Left forelimb (tissue), 1 donor: Measurements from ENCODE around the gene DCC.

ENCODE experiments used
- DNase-seq: peaks from one replicate; pipeline ENCODE4 v3.0.0-alpha.2; 2018; ENCODE audit warnings: low spot score

DCC gene

DNA sequence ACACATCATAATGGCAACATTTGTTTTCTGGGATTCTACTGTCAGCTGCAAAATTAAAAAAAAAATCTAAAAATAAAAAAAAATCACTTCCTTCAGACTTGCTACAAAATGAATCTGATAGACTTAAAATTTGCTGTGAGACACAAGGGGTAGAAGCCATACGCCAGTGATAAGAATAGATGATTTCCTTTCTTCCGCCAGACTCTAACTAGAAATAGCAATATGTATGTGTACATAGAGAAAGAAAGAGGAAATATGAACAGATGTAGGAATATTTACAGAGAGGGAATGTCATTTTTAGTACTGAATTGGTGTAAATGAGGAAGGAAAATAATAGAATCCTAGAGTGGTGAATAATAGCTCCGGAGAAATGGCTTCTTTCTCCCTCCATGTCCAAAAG is 574.2 kb downstream of the DCC start:
- DNase-seq = no peak

DNA sequence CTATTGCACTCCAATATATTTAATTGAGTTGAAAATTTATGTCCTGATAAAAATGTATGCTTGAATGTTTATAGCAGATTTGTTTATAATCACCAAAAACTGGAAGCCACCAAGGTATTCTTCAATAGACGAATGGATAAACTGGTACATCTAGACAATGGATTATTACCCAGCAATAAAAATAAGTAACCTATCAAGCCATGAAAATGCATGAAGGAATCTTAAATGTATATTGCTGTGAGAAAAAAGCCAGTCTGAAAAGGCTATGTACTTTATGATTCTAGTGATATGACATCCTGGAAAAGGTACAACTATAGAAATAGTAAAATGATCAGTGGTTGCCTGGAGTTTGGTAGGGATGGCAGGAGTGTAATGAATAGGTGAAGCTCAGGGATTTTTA is 580.7 kb downstream of the DCC start:
- DNase-seq = no peak

DNA sequence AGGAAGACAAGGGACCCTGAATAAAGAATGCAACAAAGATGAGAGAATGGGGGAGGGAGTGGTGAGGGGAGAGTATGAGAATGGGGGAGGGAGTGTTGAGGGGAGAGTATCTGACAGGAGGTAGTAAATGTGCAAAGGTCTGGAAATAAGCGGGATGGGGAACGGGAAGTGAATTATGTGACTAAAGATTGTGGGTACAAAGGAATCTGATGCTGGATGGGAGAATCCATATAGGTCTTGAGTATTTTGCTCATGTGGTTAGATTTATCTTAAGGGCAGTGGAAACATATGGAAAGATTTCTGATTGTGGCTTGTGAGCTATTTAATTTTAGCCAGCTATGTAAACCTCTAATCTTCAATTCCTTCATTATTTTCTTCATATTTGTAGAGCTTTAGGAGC is 593.4 kb downstream of the DCC start:
- DNase-seq = no peak

DNA sequence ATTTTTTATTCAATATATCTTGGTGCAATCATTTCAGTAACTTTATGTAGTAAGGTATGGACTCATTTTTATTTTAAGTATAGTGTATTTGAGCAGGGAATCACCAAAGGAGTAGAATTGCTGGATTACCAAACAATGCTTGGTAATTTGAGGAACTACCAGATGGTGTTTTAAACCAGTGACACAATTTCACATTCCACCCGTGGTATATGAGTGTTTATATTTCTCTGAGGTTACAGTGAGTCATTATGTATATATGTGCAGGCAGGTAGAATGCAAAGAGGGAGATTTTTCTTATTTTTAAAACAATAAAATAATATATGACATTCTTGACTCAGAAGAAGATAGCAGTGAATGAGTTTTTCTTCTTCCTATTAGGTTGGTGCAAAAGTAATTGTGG is 596.9 kb downstream of the DCC start:
- DNase-seq = no peak

DNA sequence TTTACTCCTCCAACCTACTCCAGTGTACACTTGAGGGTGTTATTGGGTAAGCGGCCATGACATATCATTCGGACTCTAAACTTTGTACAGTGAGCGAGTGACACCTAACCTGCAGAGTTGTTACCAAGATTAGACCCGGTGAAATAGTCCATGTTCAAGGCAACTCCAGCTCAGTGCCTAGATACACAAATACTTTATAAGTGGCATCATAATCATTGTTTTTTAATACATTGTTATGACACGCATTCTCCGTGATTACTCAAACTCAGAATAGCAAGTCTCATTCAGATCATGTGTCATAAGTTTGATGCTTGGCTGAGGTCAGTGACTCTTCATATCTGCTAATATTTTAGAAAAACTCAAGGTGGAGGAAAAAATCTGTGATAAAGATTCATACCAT is 597.8 kb downstream of the DCC start:
- no peak for DNase-seq

DNA sequence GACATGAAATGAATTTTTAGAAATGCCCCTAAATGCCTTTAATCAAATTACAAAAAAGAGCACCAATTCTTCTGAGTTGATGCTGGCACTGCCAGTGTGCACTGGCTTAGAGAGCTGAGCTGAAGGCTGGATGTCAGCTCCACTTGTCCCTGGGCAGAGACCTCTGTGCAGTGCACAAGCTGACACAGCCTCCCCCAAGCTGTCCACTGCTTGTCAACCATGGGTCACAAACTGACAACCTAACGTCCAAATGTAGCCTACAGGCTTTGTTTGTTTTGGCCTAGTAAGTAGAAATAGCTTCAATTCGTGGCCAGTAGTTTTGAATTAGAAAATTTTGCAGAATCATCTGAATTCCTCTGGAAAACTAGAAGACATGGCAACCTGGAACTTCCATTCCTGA is 605.6 kb downstream of the DCC start:
- DNase-seq = no peak

DNA sequence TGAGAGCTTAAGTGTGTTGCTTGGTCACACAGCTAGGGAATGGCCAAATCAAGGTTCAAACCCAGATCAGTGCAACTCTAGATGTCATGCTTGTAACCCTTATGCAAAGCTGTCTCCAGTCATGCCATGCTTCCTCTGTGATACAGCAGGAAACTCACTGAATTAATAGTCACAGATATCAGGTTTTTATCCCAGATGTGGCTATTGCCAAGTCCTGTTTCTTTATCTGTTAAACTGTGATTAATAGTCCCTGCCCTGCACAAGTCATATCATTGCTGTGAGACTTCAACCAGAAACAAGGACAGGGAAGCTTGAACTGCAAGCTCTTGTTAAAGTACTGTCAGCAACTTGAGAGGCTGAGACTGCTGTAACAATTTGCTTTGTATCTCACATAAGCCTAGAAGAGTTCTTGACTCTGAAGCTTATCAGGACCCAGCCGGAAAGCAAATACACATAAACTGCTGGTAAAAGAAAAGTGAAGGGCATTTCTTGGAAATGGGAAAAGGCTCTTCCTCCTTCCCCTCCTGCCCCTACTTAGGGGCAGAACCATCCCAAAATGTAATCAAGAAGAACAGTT is 609.0 kb downstream of the DCC start:
- DNase-seq = no peak

DNA sequence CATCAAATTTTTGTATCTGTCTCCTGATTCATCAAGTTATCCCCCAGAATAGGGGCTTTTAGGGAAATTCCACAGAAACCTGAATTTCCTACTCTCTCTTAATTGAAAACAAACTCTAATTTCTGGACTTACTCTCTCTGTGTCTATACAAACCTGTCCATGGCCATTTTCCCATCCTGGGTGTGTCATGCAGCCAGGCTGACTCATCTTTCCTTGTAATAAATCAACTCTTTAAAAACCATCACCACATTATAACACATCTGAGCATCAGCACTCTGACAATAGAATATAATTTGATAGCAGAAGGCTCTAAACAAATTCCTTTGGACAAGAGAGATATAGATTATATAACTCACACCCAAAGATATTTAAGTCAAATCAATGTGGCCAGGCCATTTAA is 610.2 kb downstream of the DCC start:
- no peak for DNase-seq

DNA sequence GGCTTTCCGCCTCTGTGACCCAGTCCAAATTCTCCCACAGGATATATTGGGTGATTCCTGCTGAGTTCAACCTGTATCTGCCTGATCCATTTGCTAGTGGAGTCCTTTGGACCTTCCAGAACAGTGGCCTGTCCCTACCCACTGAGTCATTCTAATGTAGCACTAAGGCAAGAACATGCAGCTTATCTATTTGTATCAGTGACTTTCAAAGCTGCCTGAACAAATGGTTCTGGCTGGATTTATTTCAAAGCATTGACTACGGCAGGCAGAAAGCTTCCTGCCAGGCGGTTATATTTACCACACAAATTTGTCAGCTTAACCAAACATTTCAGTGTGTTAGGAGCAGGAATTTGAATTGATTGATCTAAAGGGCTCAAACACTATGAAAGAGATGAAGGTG is 613.4 kb downstream of the DCC start:
- no peak for DNase-seq

DNA sequence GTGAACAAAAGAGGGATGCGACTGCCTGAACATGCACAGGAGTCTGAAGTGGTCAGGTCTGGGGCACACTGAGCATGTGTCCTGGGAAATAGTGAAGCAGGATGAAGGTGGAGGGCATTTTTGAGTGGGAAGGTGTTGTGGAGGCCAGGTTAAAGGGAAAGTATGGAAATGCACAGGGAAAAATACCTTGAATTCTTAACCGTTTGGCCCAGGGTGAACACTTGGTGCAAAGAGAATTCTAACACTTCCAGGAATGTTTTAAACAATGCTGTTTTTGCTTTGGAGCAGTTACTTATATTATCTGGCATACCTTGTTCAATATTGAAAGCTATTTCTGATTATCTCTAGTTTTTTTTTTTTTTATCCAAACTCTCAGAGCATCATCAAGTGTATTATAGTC is 623.5 kb downstream of the DCC start:
- DNase-seq = no peak

DNA sequence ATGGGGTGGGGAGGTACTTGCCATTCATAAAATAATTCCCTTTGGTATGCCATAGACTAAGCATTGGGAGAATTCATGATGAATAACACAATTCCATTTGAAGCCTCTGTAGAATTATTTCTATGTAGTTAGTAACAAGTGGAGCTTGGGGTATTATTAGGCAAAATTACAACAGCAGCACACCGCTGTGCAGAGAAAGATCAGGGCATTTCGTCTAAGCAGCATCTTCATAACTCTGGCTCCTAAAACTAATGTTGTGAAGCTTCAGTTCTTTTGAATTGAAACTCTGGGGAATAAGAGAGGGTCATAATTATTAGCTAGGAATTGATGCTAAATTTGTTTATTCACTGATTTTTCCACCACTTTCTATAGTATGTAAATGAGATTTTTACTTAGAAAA is 630.7 kb downstream of the DCC start:
- no peak for DNase-seq

DNA sequence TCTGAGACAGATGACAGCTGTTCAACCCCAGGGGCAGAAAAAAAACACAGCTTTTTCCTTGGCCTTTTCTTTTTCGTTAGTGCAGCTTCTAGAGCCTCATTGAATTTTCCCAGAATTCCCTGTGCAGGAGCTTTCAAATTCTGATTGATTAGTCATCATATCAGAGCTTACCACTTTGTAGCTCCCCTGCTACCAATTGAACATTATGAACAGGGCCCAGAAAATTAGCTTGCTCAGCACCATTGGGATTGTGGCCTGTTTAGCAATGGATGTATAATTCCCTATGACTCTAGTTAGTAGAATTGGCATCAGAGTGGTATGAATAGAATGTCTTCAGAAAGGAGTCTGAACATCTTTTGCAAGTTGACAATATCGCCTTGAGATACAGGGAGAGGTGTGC is 631.1 kb downstream of the DCC start:
- no peak for DNase-seq

DNA sequence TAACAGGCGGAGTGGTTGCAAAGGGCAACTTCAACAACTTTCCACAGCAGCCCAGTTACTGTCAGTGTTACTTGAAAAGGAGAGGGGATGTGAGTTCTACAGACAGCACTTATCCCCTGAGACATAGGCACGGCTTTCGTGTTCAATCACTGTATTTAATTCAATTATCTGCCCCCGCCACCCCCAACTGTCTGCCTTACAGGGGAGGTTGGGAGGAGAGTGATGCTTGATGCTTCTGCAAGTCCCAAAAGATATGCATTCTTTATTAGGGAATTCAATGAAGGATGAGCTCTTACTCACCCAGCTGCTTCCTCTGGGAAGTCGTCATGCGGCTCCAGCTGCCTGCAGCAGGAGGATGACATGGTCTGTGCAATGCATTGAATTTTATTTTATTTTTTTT is 639.9 kb downstream of the DCC start:
- DNase-seq = no peak

DNA sequence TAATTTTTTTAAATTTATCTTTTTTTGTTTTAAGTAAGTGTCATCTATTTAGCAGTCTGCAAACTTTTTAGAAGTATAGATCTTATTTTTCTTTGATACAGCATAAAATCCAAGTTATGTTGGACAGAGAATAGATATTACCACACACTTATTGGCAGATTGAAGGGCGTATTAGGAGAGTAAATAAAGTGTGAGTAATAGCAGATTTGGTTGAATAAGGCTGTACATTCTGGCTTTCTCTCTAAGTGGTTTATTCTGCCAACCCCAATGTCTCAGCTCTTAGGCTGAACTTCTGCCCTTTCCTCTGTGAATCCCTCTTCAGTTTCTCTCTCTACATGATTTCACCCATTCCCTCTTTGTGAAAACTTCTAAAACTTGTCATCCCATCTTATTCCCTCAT is 651.2 kb downstream of the DCC start:
- DNase-seq = no peak

DNA sequence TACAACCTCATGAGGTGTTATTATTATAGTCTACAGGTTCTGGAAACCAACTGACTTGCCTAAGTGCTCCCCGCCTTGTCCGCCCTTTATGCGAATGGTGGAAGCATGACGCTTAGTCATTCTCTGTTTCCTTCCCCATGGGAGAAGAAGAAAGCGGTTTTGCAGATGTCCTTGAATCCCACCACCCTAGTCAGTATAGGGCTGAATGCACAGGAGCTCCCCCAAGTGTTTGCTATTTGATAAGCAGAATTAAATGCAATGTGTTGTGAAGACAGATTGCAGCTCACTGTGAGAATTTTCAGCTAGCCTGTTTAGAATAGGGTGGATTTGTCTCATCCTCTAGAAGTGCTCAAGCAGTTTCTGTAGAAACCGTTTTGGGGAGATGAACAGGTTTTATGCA is 652.0 kb downstream of the DCC start:
- no peak for DNase-seq

DNA sequence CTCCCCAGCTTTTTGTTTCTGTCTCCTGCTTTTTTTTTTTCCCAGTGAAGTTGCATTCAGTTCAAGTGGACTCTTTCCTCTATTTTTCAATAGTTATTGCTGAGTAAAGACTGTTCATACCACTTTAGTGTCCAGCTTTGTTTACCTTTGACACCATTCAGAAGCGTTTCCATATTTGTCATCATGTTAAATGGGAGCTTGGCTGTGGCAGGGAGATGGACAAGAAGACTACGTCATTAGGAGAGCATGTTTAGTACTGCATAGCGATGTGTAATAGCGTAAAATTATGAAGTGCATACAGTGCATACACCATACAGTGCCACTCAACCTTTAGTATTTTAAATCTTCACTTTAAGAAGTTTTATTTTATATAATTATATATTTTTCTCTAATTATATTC is 655.9 kb downstream of the DCC start:
- no peak for DNase-seq

DNA sequence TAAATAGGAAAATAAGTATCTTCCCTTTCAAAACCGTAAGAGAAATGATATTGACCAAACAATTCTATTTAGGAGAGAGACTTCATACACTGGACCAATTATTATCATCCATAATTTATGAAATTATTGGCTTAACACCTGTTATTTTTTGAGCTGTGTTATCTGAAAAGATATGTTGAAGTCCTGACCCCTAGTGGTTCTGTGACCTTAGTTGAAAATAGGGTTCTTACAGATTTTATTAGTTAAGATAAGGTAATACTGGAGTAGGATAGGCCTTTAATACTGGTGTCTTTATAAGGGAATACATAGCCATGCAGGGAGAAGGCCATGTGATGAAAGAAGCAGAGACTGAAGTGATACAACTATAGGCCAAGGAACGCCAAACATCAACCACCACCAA is 659.6 kb downstream of the DCC start:
- no peak for DNase-seq

DNA sequence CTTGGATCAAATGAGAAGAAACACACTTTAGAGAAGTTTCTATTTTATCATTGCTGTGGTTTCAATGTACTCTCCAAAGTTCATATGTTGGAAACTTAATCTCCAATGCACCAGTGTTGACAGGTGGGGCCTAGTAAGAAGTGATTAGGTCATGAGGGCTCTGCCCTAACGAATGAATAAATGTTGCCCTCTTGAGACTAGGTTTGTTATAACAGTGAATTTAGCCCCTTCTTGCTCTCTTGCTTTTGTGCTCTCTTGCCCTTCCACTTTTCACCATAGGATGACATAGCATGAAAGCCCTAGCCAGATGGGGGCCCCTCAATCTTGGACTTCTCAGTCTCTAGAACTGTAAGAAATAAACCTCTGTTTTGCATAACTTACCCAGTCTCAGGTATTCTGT is 664.8 kb downstream of the DCC start:
- DNase-seq = no peak

DNA sequence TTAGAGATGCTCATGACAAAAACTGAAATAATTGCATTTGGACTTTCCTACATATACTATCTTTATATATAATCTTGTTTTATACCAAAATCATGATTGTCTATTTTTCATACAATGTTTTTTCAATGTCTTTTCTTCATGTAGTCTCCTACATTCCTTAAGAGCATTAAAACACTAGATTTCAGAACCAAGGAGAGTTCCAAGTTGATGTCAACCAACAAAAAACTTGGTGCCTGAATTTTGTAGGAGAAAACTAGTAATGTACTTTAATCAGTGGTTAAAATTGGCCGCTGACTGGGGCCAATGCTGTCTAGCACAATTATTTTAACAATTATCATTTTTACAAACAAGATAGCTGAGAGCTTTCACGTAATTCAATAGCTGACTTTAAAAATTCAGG is 678.8 kb downstream of the DCC start:
- no peak for DNase-seq

DNA sequence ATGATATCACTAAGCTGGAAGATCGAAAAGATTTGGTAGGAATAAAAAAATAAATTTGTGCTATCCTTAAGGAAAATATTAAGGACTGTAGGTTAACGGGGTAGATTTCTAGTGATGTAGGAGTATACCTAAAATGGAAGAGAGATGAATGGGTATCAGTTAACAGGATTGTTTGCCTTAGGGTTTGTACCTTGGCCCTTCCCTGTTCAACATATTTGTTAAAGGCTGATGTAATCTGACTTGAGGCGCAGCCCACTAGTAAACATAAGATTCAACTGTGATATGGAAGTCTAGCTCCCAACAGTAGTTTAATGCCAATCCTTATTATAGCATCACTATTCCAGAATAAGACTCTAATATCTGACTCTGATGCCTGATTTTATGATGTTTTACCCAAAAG is 685.2 kb downstream of the DCC start:
- no peak for DNase-seq

DNA sequence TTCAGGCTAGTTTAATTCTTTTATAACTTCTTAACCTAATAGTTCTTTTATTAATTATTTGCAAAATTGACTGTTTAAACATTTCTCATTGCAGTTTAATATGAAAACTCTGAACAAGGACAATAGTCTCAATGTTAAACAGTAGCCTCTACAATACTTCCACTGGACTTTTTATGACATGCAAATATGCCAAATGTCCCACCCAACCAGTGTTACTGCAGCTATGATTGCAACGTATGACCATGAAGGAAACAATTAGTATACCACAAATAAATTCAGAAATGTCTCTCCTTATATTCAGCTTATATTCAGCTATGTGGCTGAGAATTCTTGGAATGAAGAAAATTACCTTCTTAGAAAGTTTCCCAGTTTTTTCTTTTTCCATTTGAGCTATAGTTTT is 688.6 kb downstream of the DCC start:
- no peak for DNase-seq

DNA sequence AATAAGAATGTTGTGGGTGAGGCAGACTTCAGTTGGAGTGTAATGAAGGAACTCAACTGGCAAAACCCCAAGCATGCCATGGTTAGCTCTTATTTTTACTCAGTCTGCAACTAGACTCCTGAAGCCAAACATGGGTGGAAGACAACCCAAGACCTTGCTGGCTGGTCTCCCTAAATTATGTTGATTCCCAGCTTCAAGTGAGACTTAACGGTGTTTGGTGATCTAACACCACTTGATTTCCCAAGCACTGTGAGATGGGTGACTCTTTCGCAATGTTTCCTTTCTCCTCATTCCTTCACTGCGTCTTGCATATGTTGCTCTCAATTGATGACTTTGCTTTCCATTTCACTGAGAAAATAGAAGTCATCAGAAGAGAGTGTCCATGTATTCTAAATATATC is 693.1 kb downstream of the DCC start:
- DNase-seq = no peak

DNA sequence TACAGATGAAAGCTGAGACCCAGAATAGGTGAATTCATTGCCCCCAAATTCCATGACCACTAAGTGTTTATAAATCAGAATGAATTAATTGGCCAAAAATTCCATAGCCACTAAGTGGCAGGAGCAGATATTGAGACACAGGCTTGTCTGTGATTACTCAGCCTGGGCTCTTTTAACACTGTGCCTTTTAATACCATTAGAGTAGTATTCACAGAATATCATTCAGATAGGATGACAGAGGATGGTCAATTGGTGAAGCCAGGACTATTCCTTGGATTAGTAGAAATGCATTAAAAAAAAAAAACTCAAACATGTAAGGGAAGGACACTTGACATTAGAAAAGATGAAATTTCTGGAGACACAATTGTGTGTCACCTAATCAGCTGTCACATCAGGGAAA is 698.6 kb downstream of the DCC start:
- DNase-seq = no peak

DNA sequence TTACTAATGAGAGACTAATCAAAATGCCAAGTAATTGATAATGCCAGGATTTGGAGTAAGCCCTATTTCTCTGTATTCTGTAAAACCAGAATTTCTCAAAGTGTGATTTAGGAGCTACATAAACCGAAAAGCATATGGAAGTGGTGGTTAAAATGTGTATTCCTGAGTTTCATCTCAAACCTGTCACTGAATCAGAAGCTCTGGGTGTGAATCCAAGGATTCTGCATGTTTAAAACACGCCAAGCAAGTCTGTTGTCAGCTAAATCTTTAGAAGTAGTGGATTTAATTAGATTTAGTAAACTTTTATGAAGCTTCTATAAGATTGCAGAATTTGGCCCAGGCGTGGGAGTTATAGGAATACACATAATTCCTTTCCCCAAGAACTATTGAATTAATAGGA is 700.3 kb downstream of the DCC start:
- no peak for DNase-seq

DNA sequence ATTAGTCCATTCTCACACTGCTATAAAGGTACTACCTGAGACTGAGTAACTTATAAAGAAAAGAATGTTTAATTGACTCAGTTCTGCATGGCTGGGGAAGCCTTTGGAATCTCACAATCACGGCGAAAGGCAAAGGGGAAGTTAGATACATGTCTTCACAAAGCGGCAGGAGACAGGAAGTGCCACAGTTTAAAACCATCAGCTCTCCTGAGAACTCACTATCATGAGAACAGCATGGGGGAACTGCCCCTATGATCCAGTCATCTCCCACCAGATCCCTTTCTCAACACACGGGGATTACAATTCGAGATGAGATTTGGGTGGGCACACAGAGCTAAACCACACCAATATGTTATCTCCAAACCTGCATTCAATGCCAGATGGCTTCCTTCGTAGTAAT is 716.1 kb downstream of the DCC start:
- no peak for DNase-seq
